Neuronal stem cell (in vitro differentiated cells): ENCODE measurements around the gene SDCCAG8.

Source experiments
- DNase-seq: peaks from one replicate; pipeline ENCODE4 v3.0.0-alpha.2; 2013; ENCODE audit warnings: low spot score
- H2AFZ ChIP-seq: one replicate; pipeline ENCODE4 v1.6.1; 2013; ENCODE audit warnings: mild to moderate bottlenecking, low read length, inconsistent platforms
- H2AK5ac ChIP-seq: 2 replicates; pipeline ENCODE4 v1.6.1; 2013; ENCODE audit warnings: low read depth, mild to moderate bottlenecking, inconsistent platforms, low read length, moderate library complexity, mixed read lengths
- H2BK120ac ChIP-seq: 2 replicates; pipeline ENCODE4 v1.6.1; 2013; ENCODE audit warnings: low read depth, mild to moderate bottlenecking, inconsistent platforms, low read length, moderate library complexity, mixed read lengths
- H2BK12ac ChIP-seq: one replicate; pipeline ENCODE4 v1.6.1; 2013; ENCODE audit warnings: low read length, inconsistent platforms
- H2BK15ac ChIP-seq: 2 replicates; pipeline ENCODE4 v1.6.1; 2013; ENCODE audit warnings: mild to moderate bottlenecking, low read length, inconsistent platforms, mixed read lengths
- H2BK5ac ChIP-seq: one replicate; pipeline ENCODE4 v1.6.1; 2013; ENCODE audit warnings: inconsistent platforms, mild to moderate bottlenecking, low read length, moderate library complexity
- H3K14ac ChIP-seq: one replicate; pipeline ENCODE4 v1.6.1; 2013; ENCODE audit warnings: low read length, inconsistent platforms
- H3K18ac ChIP-seq: 2 replicates; pipeline ENCODE4 v1.6.1; 2013; ENCODE audit warnings: low read length, inconsistent platforms
- H3K23ac ChIP-seq: 2 replicates; pipeline ENCODE4 v1.6.1; 2013; ENCODE audit warnings: low read depth, mild to moderate bottlenecking, mixed read lengths, low read length, inconsistent platforms; ENCODE audit not compliant: poor library complexity
- H3K27ac ChIP-seq: replicated peaks from 3 replicates; pipeline ENCODE4 v1.5.1; 2013; ENCODE audit warnings: low read length, inconsistent platforms
- H3K27me3 ChIP-seq, 3 experiments: 2 replicates each; pipeline ENCODE4 v1.6.1; 2013; ENCODE audit warnings: low read length in 3 of 3, mild to moderate bottlenecking in 2 of 3, inconsistent platforms in 1 of 3, low read depth in 1 of 3, mixed read lengths in 1 of 3, moderate library complexity in 1 of 3; ENCODE audit not compliant: control insufficient read depth in 3 of 3, insufficient read depth in 3 of 3
- H3K36me3 ChIP-seq, 2 donors: replicated peaks in 1 of 2; 2 replicates each; pipeline ENCODE4 v1.6.1; 2013; ENCODE audit warnings: low read length in 2 of 2; ENCODE audit not compliant: control insufficient read depth in 2 of 2, insufficient read depth in 2 of 2
- H3K4ac ChIP-seq: 2 replicates; pipeline ENCODE4 v1.6.1; 2013; ENCODE audit warnings: inconsistent platforms, mild to moderate bottlenecking, low read length, moderate library complexity
- H3K4me1 ChIP-seq, 2 donors: 1 replicate in 1 of 2; 2 replicates in 1 of 2; pipeline ENCODE4 v1.6.1; 2013; ENCODE audit warnings: low read length in 2 of 2, low read depth in 1 of 2; ENCODE audit not compliant: control insufficient read depth in 2 of 2, insufficient read depth in 1 of 2
- H3K4me2 ChIP-seq: one replicate; pipeline ENCODE4 v1.6.1; 2013; ENCODE audit warnings: mild to moderate bottlenecking, low read length, inconsistent platforms; ENCODE audit not compliant: insufficient read depth, poor library complexity, severe bottlenecking
- H3K4me3 ChIP-seq, 2 donors: 2 replicates each; pipeline ENCODE4 v1.5.1; 2013; ENCODE audit warnings: low read length in 2 of 2, mild to moderate bottlenecking in 2 of 2, inconsistent platforms in 1 of 2, moderate library complexity in 1 of 2
- H3K79me1 ChIP-seq: one replicate; pipeline ENCODE4 v1.6.1; 2013; ENCODE audit warnings: low read depth, mild to moderate bottlenecking, inconsistent platforms, low read length, moderate library complexity
- H3K9ac ChIP-seq: one replicate; pipeline ENCODE4 v1.6.1; 2013; ENCODE audit warnings: mild to moderate bottlenecking, low read depth, low read length, inconsistent platforms; ENCODE audit not compliant: poor library complexity
- H3K9me3 ChIP-seq, 2 donors: replicated peaks in 1 of 2; 2 replicates each; pipeline versions ENCODE3 to v1.6.1; 2013; ENCODE audit warnings: low read length in 2 of 2, mild to moderate bottlenecking in 2 of 2, inconsistent platforms in 1 of 2, low read depth in 1 of 2, mixed read lengths in 1 of 2, moderate library complexity in 1 of 2; ENCODE audit not compliant: control insufficient read depth in 2 of 2, insufficient read depth in 1 of 2
- H4K8ac ChIP-seq: one replicate; pipeline ENCODE4 v1.6.1; 2013; ENCODE audit warnings: low read depth, mild to moderate bottlenecking, inconsistent platforms, low read length, moderate library complexity
- H4K91ac ChIP-seq: one replicate; pipeline ENCODE4 v1.6.1; 2013; ENCODE audit warnings: low read length, low read depth, mild to moderate bottlenecking, inconsistent platforms; ENCODE audit not compliant: poor library complexity
- WGBS, 2 donors: extraction: QIAGEN DNeasy Blood & Tissue Kit; methylation state at CpG; one replicate each; pipeline ENCODE4 v1.1.7; 2013; ENCODE audit warnings: missing lambda C conversion rate in 2 of 2, mixed read lengths in 1 of 2; ENCODE audit not compliant: insufficient read length in 2 of 2, insufficient replicate concordance in 1 of 2; ENCODE audit errors: extremely low coverage in 2 of 2; 5-methylcytosine and 5-hydroxymethylcytosine counted together

SDCCAG8 gene

GRCh38 chr1:243508303-243508713 is 252.5 kb downstream of the SDCCAG8 start:
- Histone ChIP-seq H2AK5ac (no peak overlapping the region), H3K27me3 (no peaks in the 10 kb centered on the region), H2BK120ac (no peak overlapping the region), H3K27ac (peak overlapping the region; percentile 21), H4K91ac (no peak overlapping the region), H3K4me1 (peaks cover 24 to 31% of the 10 kb centered on the region in 2 donors), H3K4me3 (no peak overlapping the region), H3K4me2 (no peak overlapping the region), H2BK5ac (no peak overlapping the region), H3K4ac (no peak overlapping the region), H3K36me3 (peaks cover 10 to 48% of the 10 kb centered on the region in 2 donors), H4K8ac (no peak overlapping the region), H2AFZ (no peak overlapping the region), H3K9ac (no peak overlapping the region), H3K14ac (no peak overlapping the region), H3K79me1 (no peaks in the 10 kb centered on the region), H3K9me3 (no peaks in the 10 kb centered on the region), H3K18ac (no peak overlapping the region), H2BK15ac (no peak overlapping the region), H2BK12ac (no peak overlapping the region), H3K23ac (no peak overlapping the region)
- no CpG with 5 or more reads among the region's 9 CpGs for WGBS, 2 donors
- no peak for DNase-seq

DNA sequence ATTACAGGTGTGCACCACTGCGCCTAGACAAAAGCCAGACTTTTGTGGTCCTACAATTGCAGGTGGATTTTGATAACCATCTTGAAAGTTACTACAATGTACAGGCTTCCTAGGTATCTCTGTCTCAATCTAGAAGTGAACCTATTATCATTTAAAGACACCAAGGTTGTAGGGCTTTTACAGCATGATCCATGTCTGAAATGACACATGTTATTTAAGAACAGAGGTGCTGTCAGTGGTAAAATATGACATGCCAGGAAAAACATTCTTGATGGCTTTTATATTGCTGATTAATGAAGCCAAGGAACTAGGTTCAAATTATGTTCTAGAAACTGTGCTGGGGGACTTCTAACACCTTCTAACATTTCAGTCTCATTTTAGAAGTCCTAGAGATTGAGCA is 253.1 kb downstream of the SDCCAG8 start:
- H2BK12ac ChIP-seq: no peak overlapping the region
- H2BK15ac ChIP-seq: no peak overlapping the region
- no peak overlapping the region for H3K23ac ChIP-seq
- H3K27ac ChIP-seq: no peak overlapping the region
- no CpG with 5 or more reads among the region's 1 CpG for WGBS, 2 donors
- H3K9me3 ChIP-seq: no peaks in the 10 kb centered on the region
- H2BK5ac ChIP-seq: no peak overlapping the region
- H2AFZ ChIP-seq: no peak overlapping the region
- H2BK120ac ChIP-seq: no peak overlapping the region
- H3K79me1 ChIP-seq: no peaks in the 10 kb centered on the region
- no peak overlapping the region for H2AK5ac ChIP-seq
- H3K4me2 ChIP-seq: no peak overlapping the region
- peaks cover 26 to 34% of the 10 kb centered on the region in 2 donors for H3K4me1 ChIP-seq
- peaks cover 10 to 43% of the 10 kb centered on the region in 2 donors for H3K36me3 ChIP-seq
- H3K18ac ChIP-seq: no peak overlapping the region
- no peak overlapping the region for H4K8ac ChIP-seq
- no peak for DNase-seq
- H3K4ac ChIP-seq: no peak overlapping the region
- H3K4me3 ChIP-seq: no peak overlapping the region
- no peak overlapping the region for H3K14ac ChIP-seq
- no peaks in the 10 kb centered on the region for H3K27me3 ChIP-seq
- H4K91ac ChIP-seq: no peak overlapping the region
- H3K9ac ChIP-seq: no peak overlapping the region

DNA sequence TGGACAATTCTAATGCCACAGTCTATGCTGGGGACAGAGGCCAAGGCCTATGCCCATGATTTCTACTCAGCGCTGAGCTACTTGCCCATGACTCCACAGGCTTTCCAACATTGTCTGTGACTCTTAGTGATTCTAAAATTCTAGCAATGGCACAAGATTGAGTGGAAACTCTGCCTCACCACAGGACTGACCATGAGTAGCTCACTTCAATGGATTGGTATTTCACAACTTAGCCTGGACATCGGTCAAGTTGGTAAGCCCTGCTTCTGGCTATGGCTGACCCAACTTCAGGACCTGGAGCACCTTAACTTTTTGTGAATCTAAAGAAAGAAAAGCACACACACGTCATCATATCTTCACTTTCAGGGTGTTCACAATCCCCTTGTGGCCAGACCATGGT is 255.1 kb downstream of the SDCCAG8 start:
- no peak overlapping the region for H3K18ac ChIP-seq
- no peaks in the 10 kb centered on the region for H3K27me3 ChIP-seq
- no peak overlapping the region for H2BK5ac ChIP-seq
- H2BK12ac ChIP-seq: no peak overlapping the region
- no peak overlapping the region for H3K14ac ChIP-seq
- H2AK5ac ChIP-seq: no peak overlapping the region
- H3K4ac ChIP-seq: no peak overlapping the region
- H3K4me1 ChIP-seq: peaks cover 24 to 33% of the 10 kb centered on the region in 2 donors
- no peak overlapping the region for H2BK15ac ChIP-seq
- no peak overlapping the region for H3K23ac ChIP-seq
- H3K36me3 ChIP-seq: peaks cover 7 to 28% of the 10 kb centered on the region in 2 donors
- H4K91ac ChIP-seq: no peak overlapping the region
- DNase-seq: no peak
- no peaks in the 10 kb centered on the region for H3K9me3 ChIP-seq
- H3K9ac ChIP-seq: no peak overlapping the region
- no peak overlapping the region for H3K27ac ChIP-seq
- H3K4me3 ChIP-seq: no peak overlapping the region
- no peak overlapping the region for H2AFZ ChIP-seq
- H2BK120ac ChIP-seq: no peak overlapping the region
- WGBS, 2 donors: no CpG with 5 or more reads among the region's 3 CpGs
- no peak overlapping the region for H3K4me2 ChIP-seq
- no peak overlapping the region for H4K8ac ChIP-seq
- no peaks in the 10 kb centered on the region for H3K79me1 ChIP-seq

- no peak overlapping the region for H3K9ac ChIP-seq
- peaks cover 7 to 28% of the 10 kb centered on the region in 2 donors for H3K36me3 ChIP-seq
- H3K4me1 ChIP-seq: peaks cover 2 to 6% of the 10 kb centered on the region in 2 donors
- no peak overlapping the region for H2BK120ac ChIP-seq
- no peak overlapping the region for H3K23ac ChIP-seq
- H3K4me3 ChIP-seq: no peak overlapping the region
- no peak overlapping the region for H2BK15ac ChIP-seq
- H2AK5ac ChIP-seq: no peak overlapping the region
- no peaks in the 10 kb centered on the region for H3K27me3 ChIP-seq
- no peak overlapping the region for H2AFZ ChIP-seq
- no peak overlapping the region for H4K8ac ChIP-seq
- WGBS, 2 donors: no CpG with 5 or more reads among the region's 7 CpGs
- peaks cover 6 to 21% of the 10 kb centered on the region in 2 donors for H3K9me3 ChIP-seq
- no peak overlapping the region for H2BK12ac ChIP-seq
- H3K79me1 ChIP-seq: no peaks in the 10 kb centered on the region
- DNase-seq: no peak
- H4K91ac ChIP-seq: no peak overlapping the region
- H3K4ac ChIP-seq: no peak overlapping the region
- no peak overlapping the region for H3K4me2 ChIP-seq
- H2BK5ac ChIP-seq: no peak overlapping the region
- H3K27ac ChIP-seq: no peak overlapping the region
- H3K18ac ChIP-seq: no peak overlapping the region
- H3K14ac ChIP-seq: no peak overlapping the region
Measured at GRCh38 chr1:243513726-243514491, 258.1 kb downstream of the SDCCAG8 start.
